Occipital lobe (tissue), 2 donors: ENCODE data around the gene GNAS. TPM values are rescaled to one million over a fixed set of nuclear protein-coding genes. Genes with fewer than 3 reads are reported as not detected.
"Not testable (repeated sequence)": the region's sequence is repeated elsewhere in the genome, so short reads cannot be mapped to it uniquely, and the experiment has no call there.

Source experiments
- DNase-seq: peaks from one replicate; lab custom pipeline; 2025; lab: John Stamatoyannopoulos, UW
- total RNA-seq: library from RNA; depleted of rRNA; stranded (reverse); fragments of >200 nt; gene quantifications from one replicate; pipeline ENCODE4 v1.2.3, GENCODE V29; 2014

The GNAS gene
- total RNA-seq, 1 donor from 2014 or later: 344 TPM

GRCh38 chr20:58828136-58828535, 24.4 kb upstream of the GNAS start:
- no peak for DNase-seq

GRCh38 chr20:58828804-58829203, 23.7 kb upstream of the GNAS start:
- DNase-seq: not testable (repeated sequence)

GRCh38 chr20:58829531-58829941, 23.0 kb upstream of the GNAS start:
- no peak for DNase-seq

- DNase-seq: no peak
Measured at GRCh38 chr20:58832457-58832856, 20.1 kb upstream of the GNAS start.

GRCh38 chr20:58833921-58834320, 18.6 kb upstream of the GNAS start:
- no peak for DNase-seq

- no peak for DNase-seq
Measured at GRCh38 chr20:58835231-58835630, 17.3 kb upstream of the GNAS start.

GRCh38 chr20:58836616-58837204, 15.8 kb upstream of the GNAS start:
- DNase-seq: no peak

GRCh38 chr20:58837717-58838116, 14.8 kb upstream of the GNAS start:
- no peak for DNase-seq

- DNase-seq: no peak
Measured at GRCh38 chr20:58838174-58838573, 14.3 kb upstream of the GNAS start.

GRCh38 chr20:58839474-58839874, 13.0 kb upstream of the GNAS start:
- DNase-seq: no peak

GRCh38 chr20:58839991-58840747, 12.3 kb upstream of the GNAS start:
- DNase-seq: no peak

GRCh38 chr20:58840816-58841538, 11.5 kb upstream of the GNAS start:
- DNase-seq: no peak

- DNase-seq: no peak
Measured at GRCh38 chr20:58841539-58842264, 10.8 kb upstream of the GNAS start.

- no peak for DNase-seq
Measured at GRCh38 chr20:58842276-58842675, 10.2 kb upstream of the GNAS start.

- DNase-seq: no peak
Measured at GRCh38 chr20:58843128-58843556, 9.4 kb upstream of the GNAS start.

GRCh38 chr20:58845706-58846105, 6.8 kb upstream of the GNAS start:
- no peak for DNase-seq

GRCh38 chr20:58847463-58847862, 5.1 kb upstream of the GNAS start:
- DNase-seq: no peak

- DNase-seq: no peak
Measured at GRCh38 chr20:58850693-58851174, 1.8 kb upstream of the GNAS start, which contains the start of gene GNAS-AS1. Gene GNAS-AS1 (minus strand): TSS chr20:58850902.

GRCh38 chr20:58851221-58851968, 1.1 kb upstream of the GNAS start:
- no peak for DNase-seq

- no peak for DNase-seq
Measured at GRCh38 chr20:58851969-58852458, 502 bp upstream of the GNAS start.

GRCh38 chr20:58853466-58853865, 950 bp downstream of the GNAS start:
- no peak for DNase-seq
